A549 (cell line): ENCODE measurements around the gene MMP3. TPM values are rescaled to one million over a fixed set of nuclear protein-coding genes. Genes with fewer than 3 reads are reported as not detected.
A peak's percentile ranks its signal among the peaks of the same experiment; 100 is the strongest.

ENCODE experiments used
- ATAC-seq, 2 experiments: fragments of 200-7000 bp in 1 of 2; fragments of >200 bp in 1 of 2; cut with Nextera tagmentation in 1 of 2; cut with Tn5 transposase in 1 of 2; 3 replicates each; pipeline versions ENCODE4 v1.8.0 to v1.9.1; 2018 to 2020; ENCODE audit warnings: mild to moderate bottlenecking in 1 of 2, moderate library complexity in 1 of 2
- CTCF ChIA-PET: fragments of 300-600 bp; sonication (Branson Sonifier 250); formaldehyde crosslinking; extraction: SDS; loops from one replicate; lab custom pipeline; 2021; ENCODE audit warnings: antibody characterized with exemption, inconsistent platforms; lab: Yijun Ruan, JAX
- POLR2A ChIA-PET: fragments of 350-600 bp; formaldehyde crosslinking; extraction: SDS; loops from one replicate; lab custom pipeline; 2021; ENCODE audit warnings: antibody characterized with exemption, inconsistent platforms; lab: Yijun Ruan, JAX
- DNase-seq, 2 experiments: peaks; one replicate each; pipeline versions ENCODE4 v3.0.0 to v3.0.0-alpha.2; 2011 to 2016; ENCODE audit warnings: low read depth in 1 of 2, low spot score in 1 of 2
- FAIRE-seq: peaks from 2 replicates; lab custom pipeline; 2011; peaks lifted over from hg19 to GRCh38; lab: Jason Lieb, UNC
- H3K27ac ChIP-seq, 2 experiments: fragments of >200 bp; sonication (Bioruptor Twin); formaldehyde crosslinking; 3 replicates each; pipeline ENCODE4 v1.5.1; 2016 to 2017
- H3K4me1 ChIP-seq: fragments of >200 bp; sonication (Bioruptor Twin); formaldehyde crosslinking; 3 replicates; pipeline ENCODE4 v1.6.1; 2016
- H3K4me2 ChIP-seq: fragments of >200 bp; sonication (Bioruptor Twin); formaldehyde crosslinking; 3 replicates; pipeline ENCODE4 v1.6.1; 2016
- H3K4me3 ChIP-seq: fragments of >200 bp; sonication (Bioruptor Twin); formaldehyde crosslinking; 3 replicates; pipeline ENCODE4 v1.5.1; 2016
- H3K9me3 ChIP-seq: fragments of >200 bp; sonication (Bioruptor Twin); formaldehyde crosslinking; 3 replicates; pipeline ENCODE4 v1.6.1; 2016
- BCL3 ChIP-seq: fragments of >200 bp; sonication (Bioruptor Twin); formaldehyde crosslinking; IDR thresholded peaks from 3 replicates; pipeline ENCODE4 v1.6.1; 2016
- CBX2 ChIP-seq: fragments of 200-600 bp; sonication (generic); IDR thresholded peaks from 2 replicates; pipeline ENCODE4 v1.6.1; 2016; ENCODE audit warnings: low read depth, mild to moderate bottlenecking, borderline replicate concordance
- CTCF ChIP-seq: fragments of >200 bp; sonication (Bioruptor Twin); formaldehyde crosslinking; IDR thresholded peaks from 3 replicates; pipeline ENCODE4 v1.5.1; 2016
- E2F6 ChIP-seq: IDR thresholded peaks from 2 replicates; pipeline ENCODE4 v1.6.1; 2012; ENCODE audit warnings: low read depth, borderline replicate concordance
- FOSL2 ChIP-seq, 2 experiments: fragments of 450-650 bp in 1 of 2; fragments of >200 bp in 1 of 2; sonication (Bioruptor Twin) in 1 of 2; formaldehyde crosslinking; IDR thresholded peaks; 2 replicates each; pipeline versions ENCODE4 v1.5.0 to v1.6.1; 2016 to 2020; ENCODE audit warnings: mild to moderate bottlenecking in 1 of 2, moderate library complexity in 1 of 2
- HDAC2 ChIP-seq: fragments of 200-600 bp; sonication (generic); IDR thresholded peaks from 2 replicates; pipeline ENCODE4 v1.6.1; 2016
- HEYL ChIP-seq: fragments of 250-450 bp; sonication (Bioruptor Pico); IDR thresholded peaks from 2 replicates; pipeline ENCODE4 v1.8.0; 2021; ENCODE audit warnings: mild to moderate bottlenecking, moderate library complexity
- HOXB13 ChIP-seq: fragments of 250-450 bp; sonication (Bioruptor Pico); IDR thresholded peaks from 2 replicates; pipeline ENCODE4 v1.5.0; 2020; ENCODE audit warnings: low read depth, mild to moderate bottlenecking, moderate library complexity
- HOXB5 ChIP-seq: fragments of 250-450 bp; sonication (Bioruptor Pico); IDR thresholded peaks from 2 replicates; pipeline ENCODE4 v1.5.0; 2020; ENCODE audit warnings: mild to moderate bottlenecking, moderate library complexity
- KDM5A ChIP-seq: fragments of 200-600 bp; sonication (generic); IDR thresholded peaks from 2 replicates; pipeline ENCODE4 v1.6.1; 2016; ENCODE audit warnings: antibody characterized with exemption, mild to moderate bottlenecking
- MAFK ChIP-seq: fragments of 450-650 bp; IDR thresholded peaks from 2 replicates; pipeline ENCODE4 v1.6.1; 2014; ENCODE audit not compliant: partially characterized antibody
- MYC ChIP-seq: IDR thresholded peaks from 2 replicates; pipeline ENCODE4 v1.6.1; 2012; ENCODE audit warnings: mild to moderate bottlenecking, inconsistent platforms, low read length, improper control_type of control experiment, borderline replicate concordance
- RARB ChIP-seq: fragments of 250-450 bp; sonication (Bioruptor Pico); IDR thresholded peaks from 2 replicates; pipeline ENCODE4 v1.8.0; 2021; ENCODE audit warnings: mild to moderate bottlenecking, moderate library complexity
- RCOR1 ChIP-seq: fragments of 150-350 bp; IDR thresholded peaks from 2 replicates; pipeline ENCODE4 v1.6.1; 2014; ENCODE audit warnings: antibody characterized with exemption, low read length, low read depth
- RNF2 ChIP-seq: fragments of 200-600 bp; sonication (generic); IDR thresholded peaks from 2 replicates; pipeline ENCODE4 v1.6.1; 2016; ENCODE audit warnings: low read depth, mild to moderate bottlenecking, antibody characterized with exemption, moderate library complexity, borderline replicate concordance
- ZC3H11A ChIP-seq: fragments of 450-650 bp; IDR thresholded peaks from 2 replicates; pipeline ENCODE4 v1.6.1; 2014; ENCODE audit warnings: antibody characterized with exemption, mild to moderate bottlenecking
- ZFP36 ChIP-seq: fragments of 450-650 bp; IDR thresholded peaks from 2 replicates; pipeline ENCODE4 v1.6.1; 2014; ENCODE audit warnings: borderline replicate concordance; ENCODE audit not compliant: partially characterized antibody
- WGBS: methylation state at CpG from one replicate; pipeline ENCODE4 v1.1.6; 2017; ENCODE audit errors: missing lambda C conversion rate; 5-methylcytosine and 5-hydroxymethylcytosine counted together
- polyA plus RNA-seq, 4 experiments: library from polyadenylated mRNA; depleted of rRNA in 3 of 4; stranded (reverse); fragments of >200 nt; fragmentation: RNase III in 1 of 4; extraction: RNeasy Plus Mini Kit Qiagen cat#74134 plus additional on column Dnase treatment in 1 of 4; gene quantifications; 2 replicates in 3 of 4; 3 replicates in 1 of 4; pipeline ENCODE4 v1.2.3, GENCODE V29; 2011 to 2017

MMP3 gene
- polyA plus RNA-seq, 2 of the 4 experiments (the other 2 are of a cell fraction), result not detected

GRCh38 chr11:102850973-102851745 is 7.8 kb upstream of the MMP3 start:
- CTCF ChIA-PET, result interaction anchor here (1.2 to 1.7 kb wide), 3 partner anchors 43 to 90 kb away, joined by 3 to 4 read pairs (median 3); no protein-coding TSS in a partner anchor
- no peak for ATAC-seq
- peak in 1 of 2 experiments; percentile 9 for DNase-seq
- no peak overlapping the region for H3K4me3 ChIP-seq
- no peak overlapping the region for H3K4me2 ChIP-seq
- TF ChIP-seq RCOR1 (no peak), ZFP36 (no peak), MAFK (peak; percentile 10), E2F6 (no peak), HEYL (CRISPR knock-in tag) (no peak), KDM5A (no peak), HOXB5 (no peak)
- TF ChIP-seq, all 56 proteins: peak for 1
- POLR2A ChIA-PET, result interaction anchor here (0.6 kb wide), 1 partner anchor 8 kb away, joined by 3 read pairs; the partner anchor contains the start of gene MMP3
- Histone ChIP-seq H3K4me1 (0 out of 3 replicates have a peak, but pooled peaks cover 4% of the 10 kb centered on the region), H3K9me3 (no peaks in the 10 kb centered on the region), H3K27ac (no peak overlapping the region)
- FAIRE-seq, result no peak
- 25% methylated on average over 7 of the region's 7 CpGs for WGBS

- no peak for DNase-seq
- no peak overlapping the region for H3K27ac ChIP-seq
Observed at GRCh38 chr11:102849311-102849710, 5.9 kb upstream of the MMP3 start.

DNA sequence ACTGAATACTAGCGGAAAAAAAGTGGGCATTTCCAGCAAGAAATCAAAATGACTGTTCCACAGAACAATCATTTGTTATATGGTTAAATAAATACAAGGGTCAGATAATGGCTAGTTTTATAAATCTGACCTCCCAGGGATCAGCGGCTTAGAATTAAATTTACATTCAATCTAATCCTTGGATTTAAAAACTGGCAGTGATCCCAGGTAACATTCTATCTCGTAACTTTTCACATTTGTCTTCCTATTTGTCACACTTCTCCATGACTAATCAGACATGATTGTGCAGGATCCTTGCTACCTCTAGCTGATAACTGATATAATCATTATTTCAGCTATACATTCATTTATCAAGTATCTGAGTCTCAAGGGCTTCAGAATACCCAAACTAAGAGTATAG is 2.9 kb upstream of the MMP3 start:
- no peak overlapping the region for H3K4me2 ChIP-seq
- POLR2A ChIA-PET, result no interaction called here
- H3K9me3 ChIP-seq, result no peaks in the 10 kb centered on the region
- ATAC-seq (no peak), FAIRE-seq (no peak), DNase-seq (no peak)
- CTCF ChIA-PET, result no interaction called here
- no peak overlapping the region for H3K4me3 ChIP-seq
- WGBS, result 34% methylated on average over 3 of the region's 3 CpGs
- TF ChIP-seq HOXB13 (CRISPR knock-in tag) (no peak), FOSL2 (IDR thresholded peaks at IDR 0.05) (no peak), FOSL2 (CRISPR knock-in tag; IDR thresholded peaks at IDR 0.05) (no peak), MYC (no peak), RNF2 (no peak), CTCF (no peak), ZC3H11A (no peak), ZFP36 (no peak)
- no peak overlapping the region for H3K27ac ChIP-seq
- H3K4me1 ChIP-seq, result 0 out of 3 replicates have a peak, but pooled peaks cover 2% of the 10 kb centered on the region

More at GRCh38 chr11:102849311-102849710, 5.9 kb upstream of the MMP3 start:
- Histone ChIP-seq H3K4me1 (0 out of 3 replicates have a peak, but pooled peaks cover 4% of the 10 kb centered on the region), H3K4me3 (no peak overlapping the region), H3K9me3 (no peaks in the 10 kb centered on the region), H3K4me2 (no peak overlapping the region)
- ChIA-PET POLR2A (no interaction called here), CTCF (no interaction called here)
- no peak for TF ChIP-seq MAFK
- TF ChIP-seq RARB, result no peak
- TF ChIP-seq E2F6, result no peak
- TF ChIP-seq FOSL2 (IDR thresholded peaks at IDR 0.05), result no peak
- 0 out of 2 replicates have a peak, but pooled peaks have one; percentile 8 for TF ChIP-seq FOSL2 (CRISPR knock-in tag; IDR thresholded peaks at IDR 0.05)
- no peak for TF ChIP-seq BCL3
- TF ChIP-seq KDM5A, result no peak
- TF ChIP-seq CBX2, result no peak
- TF ChIP-seq HDAC2, result no peak
- 7% methylated on average over 1 of the region's 1 CpG for WGBS
- FAIRE-seq, result no peak
- no peak for ATAC-seq
